SK-N-SH (cell line): Measurements from ENCODE around the gene HBA1.
"Not testable (repeated sequence)": the region's sequence is repeated elsewhere in the genome, so short reads cannot be mapped to it uniquely, and the experiment has no call there.

Experiments used
- CHD2 ChIP-seq: fragments of 150-350 bp; IDR thresholded peaks from 2 replicates; pipeline ENCODE4 v1.6.1; 2018; ENCODE audit warnings: low read length; ENCODE audit not compliant: partially characterized antibody
- EP300 ChIP-seq, 2 experiments: IDR thresholded peaks; 2 replicates each; pipeline versions ENCODE4 v1.4.0 to v1.6.1; 2012; ENCODE audit warnings: borderline replicate concordance in 1 of 2, low read depth in 1 of 2, low read length in 1 of 2
- EZH2phosphoT487 ChIP-seq: fragments of 200-600 bp; sonication (generic); IDR thresholded peaks from 2 replicates; pipeline ENCODE4 v1.6.1; 2017; ENCODE audit warnings: low read depth, mixed run types, mild to moderate bottlenecking, antibody characterized with exemption, moderate library complexity, borderline replicate concordance
- GABPA ChIP-seq: IDR thresholded peaks from 2 replicates; pipeline ENCODE4 v1.4.0; 2012; ENCODE audit warnings: low read depth, mild to moderate bottlenecking
- POLR2AphosphoS5 ChIP-seq: IDR thresholded peaks from 2 replicates; pipeline ENCODE4 v1.6.1; 2012; ENCODE audit warnings: low read depth, low read length
- RAD21 ChIP-seq: IDR thresholded peaks from 2 replicates; pipeline ENCODE4 v1.6.1; 2012; ENCODE audit warnings: mild to moderate bottlenecking, low read length
- RXRA ChIP-seq: IDR thresholded peaks from 2 replicates; pipeline ENCODE4 v1.4.0; 2012; ENCODE audit warnings: low read depth, mild to moderate bottlenecking, borderline replicate concordance
- YY1 ChIP-seq: IDR thresholded peaks from 2 replicates; pipeline ENCODE4 v1.4.0; 2012; ENCODE audit warnings: low read depth, mild to moderate bottlenecking
- TF ChIP-seq, protein P1 (sequence below): IDR thresholded peaks from 2 replicates; pipeline ENCODE4 v1.4.0; 2012; ENCODE audit warnings: low read depth
- TF ChIP-seq, protein P2 (sequence below): fragments of 200-600 bp; sonication (generic); IDR thresholded peaks from 2 replicates; pipeline ENCODE4 v1.6.1; 2017; ENCODE audit warnings: antibody characterized with exemption, mild to moderate bottlenecking, moderate library complexity
- TF ChIP-seq, protein P3 (sequence below): fragments of 150-350 bp; IDR thresholded peaks from 2 replicates; pipeline ENCODE4 v1.6.1; 2017; ENCODE audit warnings: antibody characterized with exemption, low read length, low read depth, borderline replicate concordance
- TF ChIP-seq, protein P4 (sequence below): IDR thresholded peaks from 2 replicates; pipeline ENCODE4; 2012

DNA sequence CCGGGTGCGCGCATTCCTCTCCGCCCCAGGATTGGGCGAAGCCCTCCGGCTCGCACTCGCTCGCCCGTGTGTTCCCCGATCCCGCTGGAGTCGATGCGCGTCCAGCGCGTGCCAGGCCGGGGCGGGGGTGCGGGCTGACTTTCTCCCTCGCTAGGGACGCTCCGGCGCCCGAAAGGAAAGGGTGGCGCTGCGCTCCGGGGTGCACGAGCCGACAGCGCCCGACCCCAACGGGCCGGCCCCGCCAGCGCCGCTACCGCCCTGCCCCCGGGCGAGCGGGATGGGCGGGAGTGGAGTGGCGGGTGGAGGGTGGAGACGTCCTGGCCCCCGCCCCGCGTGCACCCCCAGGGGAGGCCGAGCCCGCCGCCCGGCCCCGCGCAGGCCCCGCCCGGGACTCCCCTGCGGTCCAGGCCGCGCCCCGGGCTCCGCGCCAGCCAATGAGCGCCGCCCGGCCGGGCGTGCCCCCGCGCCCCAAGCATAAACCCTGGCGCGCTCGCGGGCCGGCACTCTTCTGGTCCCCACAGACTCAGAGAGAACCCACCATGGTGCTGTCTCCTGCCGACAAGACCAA, 4.0 kb upstream of the HBA1 start, which contains the start of gene HBA2:
- TF ChIP-seq, protein P1, sequence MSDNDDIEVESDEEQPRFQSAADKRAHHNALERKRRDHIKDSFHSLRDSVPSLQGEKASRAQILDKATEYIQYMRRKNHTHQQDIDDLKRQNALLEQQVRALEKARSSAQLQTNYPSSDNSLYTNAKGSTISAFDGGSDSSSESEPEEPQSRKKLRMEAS: not testable (repeated sequence)
- TF ChIP-seq, protein P2, sequence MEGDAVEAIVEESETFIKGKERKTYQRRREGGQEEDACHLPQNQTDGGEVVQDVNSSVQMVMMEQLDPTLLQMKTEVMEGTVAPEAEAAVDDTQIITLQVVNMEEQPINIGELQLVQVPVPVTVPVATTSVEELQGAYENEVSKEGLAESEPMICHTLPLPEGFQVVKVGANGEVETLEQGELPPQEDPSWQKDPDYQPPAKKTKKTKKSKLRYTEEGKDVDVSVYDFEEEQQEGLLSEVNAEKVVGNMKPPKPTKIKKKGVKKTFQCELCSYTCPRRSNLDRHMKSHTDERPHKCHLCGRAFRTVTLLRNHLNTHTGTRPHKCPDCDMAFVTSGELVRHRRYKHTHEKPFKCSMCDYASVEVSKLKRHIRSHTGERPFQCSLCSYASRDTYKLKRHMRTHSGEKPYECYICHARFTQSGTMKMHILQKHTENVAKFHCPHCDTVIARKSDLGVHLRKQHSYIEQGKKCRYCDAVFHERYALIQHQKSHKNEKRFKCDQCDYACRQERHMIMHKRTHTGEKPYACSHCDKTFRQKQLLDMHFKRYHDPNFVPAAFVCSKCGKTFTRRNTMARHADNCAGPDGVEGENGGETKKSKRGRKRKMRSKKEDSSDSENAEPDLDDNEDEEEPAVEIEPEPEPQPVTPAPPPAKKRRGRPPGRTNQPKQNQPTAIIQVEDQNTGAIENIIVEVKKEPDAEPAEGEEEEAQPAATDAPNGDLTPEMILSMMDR: not testable (repeated sequence)
- not testable (repeated sequence) for TF ChIP-seq EP300 (IDR thresholded peaks at IDR 0.05; ENCODE audit: borderline replicate concordance in 1 of 2, low read depth in 1 of 2, low read length in 1 of 2); RAD21; EZH2phosphoT487; YY1; CHD2; RXRA; GABPA; POLR2AphosphoS5
- TF ChIP-seq, protein P3, sequence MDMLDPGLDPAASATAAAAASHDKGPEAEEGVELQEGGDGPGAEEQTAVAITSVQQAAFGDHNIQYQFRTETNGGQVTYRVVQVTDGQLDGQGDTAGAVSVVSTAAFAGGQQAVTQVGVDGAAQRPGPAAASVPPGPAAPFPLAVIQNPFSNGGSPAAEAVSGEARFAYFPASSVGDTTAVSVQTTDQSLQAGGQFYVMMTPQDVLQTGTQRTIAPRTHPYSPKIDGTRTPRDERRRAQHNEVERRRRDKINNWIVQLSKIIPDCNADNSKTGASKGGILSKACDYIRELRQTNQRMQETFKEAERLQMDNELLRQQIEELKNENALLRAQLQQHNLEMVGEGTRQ: not testable (repeated sequence)
- TF ChIP-seq, protein P4, sequence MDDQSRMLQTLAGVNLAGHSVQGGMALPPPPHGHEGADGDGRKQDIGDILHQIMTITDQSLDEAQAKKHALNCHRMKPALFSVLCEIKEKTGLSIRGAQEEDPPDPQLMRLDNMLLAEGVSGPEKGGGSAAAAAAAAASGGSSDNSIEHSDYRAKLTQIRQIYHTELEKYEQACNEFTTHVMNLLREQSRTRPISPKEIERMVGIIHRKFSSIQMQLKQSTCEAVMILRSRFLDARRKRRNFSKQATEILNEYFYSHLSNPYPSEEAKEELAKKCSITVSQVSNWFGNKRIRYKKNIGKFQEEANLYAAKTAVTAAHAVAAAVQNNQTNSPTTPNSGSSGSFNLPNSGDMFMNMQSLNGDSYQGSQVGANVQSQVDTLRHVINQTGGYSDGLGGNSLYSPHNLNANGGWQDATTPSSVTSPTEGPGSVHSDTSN: not testable (repeated sequence)
